Body of pancreas (tissue), 4 donors: ENCODE measurements around the gene DNAH5. TPM values are rescaled to one million over a fixed set of nuclear protein-coding genes. Genes with fewer than 3 reads are reported as not detected.

ENCODE experiments used
- ATAC-seq: fragments of 150-250 bp; one replicate; pipeline ENCODE4 v1.9.1; 2016
- DNase-seq, 4 donors: peaks; one replicate each; pipeline ENCODE4 v3.0.0-alpha.2; 2019
- H3K27ac ChIP-seq, 4 donors: fragments of 200-600 bp; sonication (generic); 1 replicate in 3 of 4; 2 replicates in 1 of 4; pipeline versions ENCODE4 v1.5.1 to v1.6.1; 2016 to 2019; ENCODE audit warnings: mild to moderate bottlenecking in 1 of 4, mixed read lengths in 1 of 4, moderate library complexity in 1 of 4
- H3K27me3 ChIP-seq, 2 donors: fragments of 200-600 bp; sonication (generic); one replicate each; pipeline ENCODE4 v1.6.0; 2016; ENCODE audit warnings: mild to moderate bottlenecking in 1 of 2
- H3K36me3 ChIP-seq, 2 donors: fragments of 200-600 bp; sonication (generic); replicated peaks in 1 of 2; 2 replicates each; pipeline ENCODE4 v1.5.1; 2016; ENCODE audit warnings: low read depth in 2 of 2; ENCODE audit not compliant: insufficient read depth in 1 of 2
- H3K4me1 ChIP-seq: fragments of 200-600 bp; sonication (generic); one replicate; pipeline ENCODE4 v1.6.0; 2016
- H3K4me3 ChIP-seq, 2 donors: fragments of 200-600 bp; sonication (generic); 1 replicate in 1 of 2; 2 replicates in 1 of 2; pipeline ENCODE4 v1.5.1; 2016 to 2019
- H3K9me3 ChIP-seq, 3 donors: fragments of 200-600 bp; sonication (generic); 1 replicate in 2 of 3; 2 replicates in 1 of 3; pipeline ENCODE4 v1.5.1; 2016
- POLR2A ChIP-seq, 3 donors: fragments of 450-650 bp; IDR thresholded peaks; one replicate each; pipeline ENCODE4 v1.6.1; 2016; ENCODE audit warnings: antibody characterized with exemption in 3 of 3, mild to moderate bottlenecking in 2 of 3
- WGBS, 2 donors: methylation state at CpG; one replicate each; pipeline ENCODE4 v1.1.5; 2017; 5-methylcytosine and 5-hydroxymethylcytosine counted together
- intact Hi-C: fragments of 100-400 bp; cut with DNase I; formaldehyde crosslinking; loops from one replicate; pipeline ENCODE4 v1.15.1; 2023
- total RNA-seq, 2 donors: library from RNA; depleted of rRNA; stranded (reverse); fragments of >200 nt; gene quantifications; one replicate each; pipeline ENCODE4 v1.1.0, GENCODE V29; 2016
- TF ChIP-seq, protein P1 (sequence below), 7 experiments: fragments of 450-650 bp in 4 of 7; fragments of 200-600 bp in 3 of 7; sonication (generic) in 3 of 7; IDR thresholded peaks; one replicate each; pipeline ENCODE4 v1.5.1; 2016 to 2019; ENCODE audit warnings: antibody characterized with exemption in 7 of 7

Gene DNAH5
- total RNA-seq, 2 donors from 2014 or later, result 0.99 to 2.6 TPM

DNA sequence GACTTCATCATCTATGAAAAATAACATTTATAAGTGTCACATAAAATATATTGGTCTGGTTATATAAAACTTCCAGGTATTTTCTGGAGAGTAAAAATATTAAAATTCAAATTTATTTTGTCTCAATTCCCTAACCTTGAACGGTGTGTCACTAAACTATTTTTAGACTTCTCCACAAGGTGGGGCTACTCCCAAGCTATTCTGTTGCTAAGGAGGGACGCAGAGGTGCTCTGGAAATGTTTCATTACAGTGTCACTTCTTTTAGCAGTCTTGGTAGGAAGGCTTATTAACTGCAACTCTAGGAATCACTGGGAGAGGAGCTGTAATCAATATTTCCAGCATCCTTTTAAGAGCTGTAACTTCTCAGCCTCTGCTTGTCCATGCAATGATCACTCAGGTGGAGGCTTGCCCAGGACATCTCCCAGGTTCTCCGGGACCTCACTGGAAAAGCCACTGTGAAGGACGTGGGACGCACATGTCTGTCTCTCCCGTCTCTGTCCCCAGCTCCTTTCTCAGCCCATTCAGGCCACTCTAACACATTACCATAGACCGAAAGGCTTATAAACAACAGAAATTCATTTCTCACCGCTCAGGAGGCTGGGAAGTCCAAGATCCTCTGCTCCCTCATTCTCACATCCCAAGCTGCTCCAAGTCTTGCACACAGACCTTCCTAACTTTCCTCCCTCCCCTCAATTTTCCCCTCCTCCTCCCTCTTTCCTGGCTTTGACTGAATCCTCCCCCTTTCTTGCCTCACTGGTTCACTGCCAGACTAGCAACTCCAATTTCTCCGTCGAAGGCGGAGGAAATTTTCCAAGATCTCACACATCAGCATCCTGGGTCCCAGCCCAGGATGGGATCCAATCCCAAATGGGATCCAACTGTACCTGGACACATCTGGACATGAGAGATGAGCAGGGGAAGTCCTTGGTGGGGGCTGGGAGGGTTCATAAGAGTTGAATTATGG is 32.7 kb upstream of the DNAH5 start:
- DNase-seq (peak in 1 of 4 donors; percentile 8), ATAC-seq (peak; percentile 62)
- H3K4me3 ChIP-seq, result no peak overlapping the region
- no peaks in the 10 kb centered on the region for H3K4me1 ChIP-seq
- H3K9me3 ChIP-seq, result no peaks in the 10 kb centered on the region
- intact Hi-C loops, result loop anchor here (10.0 kb wide), 1 partner anchor 118 kb away; no protein-coding TSS in a partner anchor
- H3K36me3 ChIP-seq, result no peaks in the 10 kb centered on the region
- H3K27me3 ChIP-seq, result no peaks in the 10 kb centered on the region
- TF ChIP-seq, protein P1, sequence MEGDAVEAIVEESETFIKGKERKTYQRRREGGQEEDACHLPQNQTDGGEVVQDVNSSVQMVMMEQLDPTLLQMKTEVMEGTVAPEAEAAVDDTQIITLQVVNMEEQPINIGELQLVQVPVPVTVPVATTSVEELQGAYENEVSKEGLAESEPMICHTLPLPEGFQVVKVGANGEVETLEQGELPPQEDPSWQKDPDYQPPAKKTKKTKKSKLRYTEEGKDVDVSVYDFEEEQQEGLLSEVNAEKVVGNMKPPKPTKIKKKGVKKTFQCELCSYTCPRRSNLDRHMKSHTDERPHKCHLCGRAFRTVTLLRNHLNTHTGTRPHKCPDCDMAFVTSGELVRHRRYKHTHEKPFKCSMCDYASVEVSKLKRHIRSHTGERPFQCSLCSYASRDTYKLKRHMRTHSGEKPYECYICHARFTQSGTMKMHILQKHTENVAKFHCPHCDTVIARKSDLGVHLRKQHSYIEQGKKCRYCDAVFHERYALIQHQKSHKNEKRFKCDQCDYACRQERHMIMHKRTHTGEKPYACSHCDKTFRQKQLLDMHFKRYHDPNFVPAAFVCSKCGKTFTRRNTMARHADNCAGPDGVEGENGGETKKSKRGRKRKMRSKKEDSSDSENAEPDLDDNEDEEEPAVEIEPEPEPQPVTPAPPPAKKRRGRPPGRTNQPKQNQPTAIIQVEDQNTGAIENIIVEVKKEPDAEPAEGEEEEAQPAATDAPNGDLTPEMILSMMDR (IDR thresholded peaks at IDR 0.05), result peak in 6 of 7 experiments; percentile 27 to 52 (median 38)
- TF ChIP-seq POLR2A (IDR thresholded peaks at IDR 0.05), result no peak
- WGBS, 2 donors, result 57 to 60% methylated on average over 11 of the region's 11 CpGs
- H3K27ac ChIP-seq, result no peak overlapping the region

DNA sequence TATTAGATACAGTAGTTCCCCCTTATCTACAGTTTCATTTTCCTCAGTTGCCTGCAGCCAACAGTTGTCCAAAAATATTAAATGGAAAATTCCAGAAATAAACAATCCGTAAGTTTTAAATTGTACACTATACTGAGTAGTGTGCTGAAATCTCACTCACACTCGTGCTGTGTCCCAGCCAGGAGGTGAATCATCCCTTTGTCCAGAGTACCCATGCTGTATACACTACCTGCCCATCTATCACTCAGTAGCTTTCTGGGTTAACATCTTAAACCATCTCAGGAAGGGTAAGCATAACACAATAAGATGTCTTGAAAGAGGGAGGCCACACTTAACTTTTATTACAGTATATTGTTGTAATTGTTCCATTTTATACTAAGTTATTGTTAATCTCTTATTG is 31.7 kb upstream of the DNAH5 start:
- no peak for TF ChIP-seq POLR2A (IDR thresholded peaks at IDR 0.05)
- TF ChIP-seq, protein P1 (IDR thresholded peaks at IDR 0.05), result no peak
- H3K27ac ChIP-seq, result no peak overlapping the region
- H3K4me3 ChIP-seq, result no peak overlapping the region
- intact Hi-C loops, result loop anchor here (10.0 kb wide), 1 partner anchor 119 kb away; no protein-coding TSS in a partner anchor
- 44 to 56% methylated on average over 2 of the region's 2 CpGs for WGBS, 2 donors
- H3K27me3 ChIP-seq, result no peaks in the 10 kb centered on the region
- H3K36me3 ChIP-seq, result no peaks in the 10 kb centered on the region
- H3K9me3 ChIP-seq, result no peaks in the 10 kb centered on the region
- ATAC-seq (no peak), DNase-seq (no peak)
- H3K4me1 ChIP-seq, result no peaks in the 10 kb centered on the region

DNA sequence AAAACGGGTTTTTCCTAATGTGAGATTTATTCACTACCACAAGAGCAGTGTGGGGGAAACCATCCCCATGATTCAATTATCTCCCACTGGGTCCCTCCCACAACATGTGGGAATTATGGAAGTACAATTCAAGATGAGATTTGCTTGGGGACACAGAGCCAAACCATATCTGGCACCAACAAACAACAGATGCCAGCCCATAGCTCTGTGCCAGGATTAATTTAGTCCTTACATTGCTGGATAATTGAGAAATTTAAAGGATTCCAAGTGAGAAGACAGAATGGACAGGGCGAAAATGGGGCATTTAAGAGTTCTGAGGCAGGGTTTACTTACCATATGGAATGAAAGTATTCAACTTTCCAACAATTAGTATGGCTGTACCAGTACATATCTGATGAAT is 30.8 kb upstream of the DNAH5 start:
- Histone ChIP-seq H3K36me3 (no peaks in the 10 kb centered on the region), H3K4me1 (no peaks in the 10 kb centered on the region), H3K4me3 (no peak overlapping the region), H3K27me3 (no peaks in the 10 kb centered on the region), H3K9me3 (no peaks in the 10 kb centered on the region), H3K27ac (no peak overlapping the region)
- 58 to 70% methylated on average over 2 of the region's 2 CpGs for WGBS, 2 donors
- DNase-seq (no peak), ATAC-seq (no peak)
- intact Hi-C loops, result loop anchor here (10.0 kb wide), 1 partner anchor 120 kb away; no protein-coding TSS in a partner anchor
- no peak for TF ChIP-seq POLR2A (IDR thresholded peaks at IDR 0.05)
- TF ChIP-seq, protein P1 (IDR thresholded peaks at IDR 0.05), result no peak

DNA sequence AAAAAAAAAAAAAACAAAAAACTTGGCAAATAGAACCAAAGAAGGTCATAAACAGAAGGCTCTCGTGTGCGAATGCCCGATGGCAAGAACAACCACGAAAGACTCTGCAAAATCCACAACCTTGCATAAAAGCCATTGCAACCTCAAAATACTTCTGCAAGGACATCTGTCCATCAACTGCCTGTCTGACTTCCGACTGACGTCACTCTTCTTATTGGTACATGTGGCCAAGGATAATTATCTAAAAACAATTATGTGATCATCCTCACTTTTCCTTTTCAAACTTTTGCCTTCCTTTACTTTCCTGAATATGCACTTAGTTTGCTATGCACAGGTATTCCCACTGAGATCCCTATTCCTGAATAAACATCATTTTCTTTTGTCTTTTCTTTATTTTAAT is 29.2 kb upstream of the DNAH5 start:
- Histone ChIP-seq H3K36me3 (no peaks in the 10 kb centered on the region), H3K9me3 (no peaks in the 10 kb centered on the region), H3K27me3 (no peaks in the 10 kb centered on the region), H3K4me1 (no peaks in the 10 kb centered on the region), H3K4me3 (no peak overlapping the region), H3K27ac (no peak overlapping the region)
- no peak for TF ChIP-seq POLR2A (IDR thresholded peaks at IDR 0.05)
- TF ChIP-seq, protein P1 (IDR thresholded peaks at IDR 0.05), result no peak
- intact Hi-C loops, result loop anchor here (10.0 kb wide), 1 partner anchor 121 kb away; no protein-coding TSS in a partner anchor
- WGBS, 2 donors, result 72 to 79% methylated on average over 6 of the region's 6 CpGs
- ATAC-seq (no peak), DNase-seq (no peak)
